ENCODE measurements around the gene LSAMP.

The LSAMP gene

GRCh38 chr3:116342499-116342898 lies 102.8 kb downstream of the LSAMP start:
- TF ChIP-seq TAF1 (IDR thresholded peaks at IDR 0.05; ENCODE audit: low read depth, low read length) (no peak), POU2F2 (IDR thresholded peaks at IDR 0.05; ENCODE audit: low read depth, low read length) (no peak), SPI1 (IDR thresholded peaks at IDR 0.05; ENCODE audit: low read depth, low read length) (no peak), PAX5 (IDR thresholded peaks at IDR 0.05; ENCODE audit: insufficient read depth, low read length, severe bottlenecking) (no peak), POLR2A (IDR thresholded peaks at IDR 0.05; ENCODE audit: low read depth, low read length) (no peak), POLR2AphosphoS5 (IDR thresholded peaks at IDR 0.05; ENCODE audit: low read depth, low read length) (no peak)
- DNase-seq (ENCODE audit: insufficient read length, low spot score) (no peak), FAIRE-seq (no peak)

- DNase-seq (ENCODE audit: insufficient read length, low spot score) (no peak), FAIRE-seq (no peak)
- TF ChIP-seq PAX5 (IDR thresholded peaks at IDR 0.05; ENCODE audit: insufficient read depth, low read length, severe bottlenecking), result no peak
Measured at GRCh38 chr3:116341899-116342298, 103.4 kb downstream of the LSAMP start.

GRCh38 chr3:116341381-116341780 lies 103.9 kb downstream of the LSAMP start:
- DNase-seq (ENCODE audit: insufficient read length, low spot score) (no peak), FAIRE-seq (no peak)
- TF ChIP-seq POU2F2 (IDR thresholded peaks at IDR 0.05; ENCODE audit: low read depth, low read length) (no peak), POLR2AphosphoS5 (IDR thresholded peaks at IDR 0.05; ENCODE audit: low read depth, low read length) (no peak), SPI1 (IDR thresholded peaks at IDR 0.05; ENCODE audit: low read depth, low read length) (no peak), PAX5 (IDR thresholded peaks at IDR 0.05; ENCODE audit: insufficient read depth, low read length, severe bottlenecking) (no peak), TAF1 (IDR thresholded peaks at IDR 0.05; ENCODE audit: low read depth, low read length) (no peak), POLR2A (IDR thresholded peaks at IDR 0.05; ENCODE audit: low read depth, low read length) (no peak)

GRCh38 chr3:116340680-116341216 lies 104.5 kb downstream of the LSAMP start:
- FAIRE-seq (no peak), DNase-seq (ENCODE audit: insufficient read length, low spot score) (no peak)

GRCh38 chr3:116339441-116340028 lies 105.8 kb downstream of the LSAMP start:
- DNase-seq (ENCODE audit: insufficient read length, low spot score) (no peak), FAIRE-seq (no peak)
- TF ChIP-seq POU2F2 (IDR thresholded peaks at IDR 0.05; ENCODE audit: low read depth, low read length) (no peak), SPI1 (IDR thresholded peaks at IDR 0.05; ENCODE audit: low read depth, low read length) (no peak), TAF1 (IDR thresholded peaks at IDR 0.05; ENCODE audit: low read depth, low read length) (no peak), POLR2A (IDR thresholded peaks at IDR 0.05; ENCODE audit: low read depth, low read length) (no peak), PAX5 (IDR thresholded peaks at IDR 0.05; ENCODE audit: insufficient read depth, low read length, severe bottlenecking) (no peak), POLR2AphosphoS5 (IDR thresholded peaks at IDR 0.05; ENCODE audit: low read depth, low read length) (no peak)

More at GRCh38 chr3:116340680-116341216, 104.5 kb downstream of the LSAMP start:
- no peak for TF ChIP-seq TAF1 (IDR thresholded peaks at IDR 0.05; ENCODE audit: low read depth, low read length)
- no peak for TF ChIP-seq SPI1 (IDR thresholded peaks at IDR 0.05; ENCODE audit: low read depth, low read length)
- no peak for TF ChIP-seq PAX5 (IDR thresholded peaks at IDR 0.05; ENCODE audit: insufficient read depth, low read length, severe bottlenecking)
- no peak for TF ChIP-seq POLR2AphosphoS5 (IDR thresholded peaks at IDR 0.05; ENCODE audit: low read depth, low read length)
- no peak for TF ChIP-seq POU2F2 (IDR thresholded peaks at IDR 0.05; ENCODE audit: low read depth, low read length)
- TF ChIP-seq POLR2A (IDR thresholded peaks at IDR 0.05; ENCODE audit: low read depth, low read length), result no peak

GRCh38 chr3:116338713-116339112 lies 106.6 kb downstream of the LSAMP start:
- FAIRE-seq (no peak), DNase-seq (ENCODE audit: insufficient read length, low spot score) (no peak)
- no peak for TF ChIP-seq SPI1 (IDR thresholded peaks at IDR 0.05; ENCODE audit: low read depth, low read length)

GRCh38 chr3:116337229-116337628 lies 108.1 kb downstream of the LSAMP start:
- FAIRE-seq (no peak), DNase-seq (ENCODE audit: insufficient read length, low spot score) (no peak)
- no peak for TF ChIP-seq POLR2AphosphoS5 (IDR thresholded peaks at IDR 0.05; ENCODE audit: low read depth, low read length)
- no peak for TF ChIP-seq PAX5 (IDR thresholded peaks at IDR 0.05; ENCODE audit: insufficient read depth, low read length, severe bottlenecking)
- no peak for TF ChIP-seq SPI1 (IDR thresholded peaks at IDR 0.05; ENCODE audit: low read depth, low read length)
- no peak for TF ChIP-seq POU2F2 (IDR thresholded peaks at IDR 0.05; ENCODE audit: low read depth, low read length)
- TF ChIP-seq TAF1 (IDR thresholded peaks at IDR 0.05; ENCODE audit: low read depth, low read length), result no peak
- TF ChIP-seq POLR2A (IDR thresholded peaks at IDR 0.05; ENCODE audit: low read depth, low read length), result no peak

- TF ChIP-seq SPI1 (IDR thresholded peaks at IDR 0.05; ENCODE audit: low read depth, low read length) (no peak), TAF1 (IDR thresholded peaks at IDR 0.05; ENCODE audit: low read depth, low read length) (no peak), PAX5 (IDR thresholded peaks at IDR 0.05; ENCODE audit: insufficient read depth, low read length, severe bottlenecking) (no peak), POLR2A (IDR thresholded peaks at IDR 0.05; ENCODE audit: low read depth, low read length) (no peak), POLR2AphosphoS5 (IDR thresholded peaks at IDR 0.05; ENCODE audit: low read depth, low read length) (no peak), POU2F2 (IDR thresholded peaks at IDR 0.05; ENCODE audit: low read depth, low read length) (no peak)
- no peak for FAIRE-seq
- no peak for DNase-seq (ENCODE audit: insufficient read length, low spot score)
Measured at GRCh38 chr3:116331380-116331779, 113.9 kb downstream of the LSAMP start.

GRCh38 chr3:116322750-116323375 lies 122.4 kb downstream of the LSAMP start:
- TF ChIP-seq POLR2A (IDR thresholded peaks at IDR 0.05; ENCODE audit: low read depth, low read length) (no peak), POLR2AphosphoS5 (IDR thresholded peaks at IDR 0.05; ENCODE audit: low read depth, low read length) (no peak), PAX5 (IDR thresholded peaks at IDR 0.05; ENCODE audit: insufficient read depth, low read length, severe bottlenecking) (no peak), SPI1 (IDR thresholded peaks at IDR 0.05; ENCODE audit: low read depth, low read length) (no peak), TAF1 (IDR thresholded peaks at IDR 0.05; ENCODE audit: low read depth, low read length) (no peak), POU2F2 (IDR thresholded peaks at IDR 0.05; ENCODE audit: low read depth, low read length) (no peak)
- no peak for DNase-seq (ENCODE audit: insufficient read length, low spot score)
- no peak for FAIRE-seq

GRCh38 chr3:116318370-116318769 lies 126.9 kb downstream of the LSAMP start:
- TF ChIP-seq PAX5 (IDR thresholded peaks at IDR 0.05; ENCODE audit: insufficient read depth, low read length, severe bottlenecking) (no peak), POLR2AphosphoS5 (IDR thresholded peaks at IDR 0.05; ENCODE audit: low read depth, low read length) (no peak), POU2F2 (IDR thresholded peaks at IDR 0.05; ENCODE audit: low read depth, low read length) (no peak), TAF1 (IDR thresholded peaks at IDR 0.05; ENCODE audit: low read depth, low read length) (no peak), POLR2A (IDR thresholded peaks at IDR 0.05; ENCODE audit: low read depth, low read length) (no peak), SPI1 (IDR thresholded peaks at IDR 0.05; ENCODE audit: low read depth, low read length) (no peak)
- FAIRE-seq (no peak), DNase-seq (ENCODE audit: insufficient read length, low spot score) (no peak)

Data from GM12891 (cell line).